T-helper 2 cell treated with Interferon-gamma antibody and Interleukin-4, amounts not matched to agents 100 ng/mL and 5 ng/mL, for 36 hours (primary cell): ENCODE measurements around the gene TLX1. TPM values are rescaled to one million over a fixed set of nuclear protein-coding genes. Genes with fewer than 3 reads are reported as not detected.
"Not testable (repeated sequence)": the region's sequence is repeated elsewhere in the genome, so short reads cannot be mapped to it uniquely, and the experiment has no call there.

Experiments
- intact Hi-C: fragments of 100-400 bp; cut with micrococcal nuclease; formaldehyde crosslinking; loops from one replicate; pipeline ENCODE4 v1.15.1; 2023
- total RNA-seq: library from RNA; stranded (reverse); gene quantifications from 2 replicates; pipeline ENCODE4 v1.2.3, GENCODE V29; 2022

The TLX1 gene
- total RNA-seq, 1 donor from 2014 or later = not detected

DNA sequence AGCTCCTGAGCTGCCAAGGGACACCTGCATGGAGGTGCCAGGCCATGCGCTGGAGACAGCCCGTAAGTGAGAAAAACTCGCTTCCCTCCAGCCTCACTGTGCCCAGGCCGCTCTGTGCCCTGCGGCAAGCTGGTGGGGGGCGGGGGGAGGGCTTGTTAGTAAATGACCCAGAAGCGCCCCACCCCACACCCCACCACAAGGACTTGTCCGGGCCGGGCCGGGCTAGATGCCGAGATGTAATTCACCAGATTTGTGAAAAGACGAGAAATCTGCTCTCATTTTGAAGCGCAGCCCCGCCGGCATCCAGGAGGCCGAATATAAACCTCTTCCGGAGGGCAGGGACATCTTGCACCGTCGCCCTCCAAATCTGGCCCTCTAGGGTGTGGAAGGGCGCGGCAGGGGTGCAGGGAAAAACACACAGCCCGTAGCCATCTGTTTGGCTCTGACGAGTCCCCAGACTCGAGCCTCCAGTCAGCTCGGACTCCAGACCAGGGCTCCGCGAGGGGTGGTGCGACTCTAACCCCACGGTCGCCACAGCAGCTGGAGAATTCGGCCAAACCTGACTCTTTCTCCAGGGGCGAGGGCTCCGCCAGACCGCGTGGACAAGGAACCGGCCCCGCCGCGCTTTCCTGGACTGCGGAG is 14.8 kb downstream of the TLX1 start:
- intact Hi-C loops = loop anchor here (2.0 kb wide), 1 partner anchor 15 kb away; the partner anchor contains the start of gene TLX1

DNA sequence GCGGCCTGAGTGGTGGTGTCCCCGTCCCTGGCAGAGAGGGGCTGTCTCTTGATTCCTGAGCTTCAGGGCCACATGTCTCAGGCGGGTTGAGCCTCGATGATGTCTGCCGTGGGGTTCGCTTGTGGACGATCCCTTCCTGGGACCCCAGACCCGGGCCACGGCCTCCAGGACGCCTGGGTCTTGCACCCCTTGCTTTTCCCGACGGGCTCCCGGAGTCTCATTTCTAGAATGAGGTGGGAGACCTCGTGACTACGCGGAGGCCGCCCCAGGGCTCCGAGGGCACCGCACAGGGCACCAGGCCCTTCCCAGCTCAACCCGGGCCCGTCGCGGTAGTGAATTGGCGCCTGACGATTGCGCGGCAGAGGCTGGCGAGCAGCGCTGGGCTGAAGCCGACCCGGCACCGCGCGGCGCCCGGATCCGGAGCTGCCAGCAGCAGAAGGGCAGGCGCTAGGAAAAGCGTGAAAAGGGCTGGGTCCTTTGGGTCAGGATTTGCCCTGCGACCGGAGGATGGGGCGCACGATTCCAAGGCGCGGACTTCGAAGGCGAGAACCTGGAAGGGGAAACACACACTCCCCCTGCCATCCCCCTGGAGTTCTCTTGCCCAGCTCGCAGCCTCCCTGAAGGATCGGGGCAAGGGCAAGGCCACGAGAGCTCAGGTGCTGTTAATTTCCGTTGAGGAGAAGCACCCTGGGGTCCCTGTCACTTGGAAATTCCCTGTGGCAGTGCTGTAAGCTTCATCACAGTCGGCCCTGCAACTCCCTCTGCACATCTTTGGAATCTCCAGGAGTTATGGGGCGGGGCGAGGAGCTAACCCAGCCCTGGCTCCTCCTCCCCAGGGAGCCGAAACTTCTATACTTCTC is 15.5 kb downstream of the TLX1 start:
- intact Hi-C loops = loop anchor here (2.0 kb wide), 1 partner anchor 16 kb away; the partner anchor contains the start of gene TLX1

DNA sequence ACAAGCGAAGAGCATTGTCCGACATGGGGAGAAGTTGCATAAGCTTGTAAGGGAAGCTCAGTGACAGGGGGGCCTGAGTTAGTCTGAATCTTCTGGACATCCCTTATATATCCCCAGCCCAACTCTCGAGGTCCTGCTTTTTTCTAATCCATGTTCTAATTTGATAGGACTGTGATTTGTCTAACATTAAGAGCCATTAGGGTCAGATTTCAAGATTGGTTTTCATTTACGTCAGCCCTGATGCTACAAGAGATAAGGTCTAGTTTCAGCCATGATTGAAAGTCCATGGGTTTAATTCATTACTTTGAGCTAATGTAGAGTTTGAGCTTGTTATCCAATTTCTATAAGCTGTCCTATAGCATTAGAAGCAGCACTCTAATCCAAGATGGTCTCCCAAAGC is 20.3 kb downstream of the TLX1 start:
- intact Hi-C loops = no loop called here

- intact Hi-C loops = no loop called here
Observed at GRCh38 chr10:101152316-101152715, 21.2 kb downstream of the TLX1 start.

DNA sequence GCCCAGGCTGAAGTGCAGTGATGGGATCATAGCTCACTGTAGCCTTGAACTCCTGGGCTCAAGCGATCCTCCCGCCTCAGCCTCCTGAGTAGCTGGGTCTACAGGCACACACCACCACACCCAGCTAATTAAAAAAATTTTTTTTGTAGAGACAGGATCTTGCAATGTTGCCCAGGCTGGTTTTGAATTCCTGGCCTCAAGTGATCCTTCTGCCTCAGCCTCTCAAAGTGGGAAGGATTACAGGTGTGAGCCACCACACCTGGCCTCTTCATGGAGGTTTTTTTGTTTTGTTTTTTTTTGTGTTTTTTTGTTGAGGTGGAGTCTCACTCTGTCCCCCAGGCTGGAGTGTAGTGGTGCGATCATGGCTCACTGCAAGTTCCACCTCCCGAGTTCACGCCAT is 23.4 kb downstream of the TLX1 start:
- intact Hi-C loops = not testable (repeated sequence)

DNA sequence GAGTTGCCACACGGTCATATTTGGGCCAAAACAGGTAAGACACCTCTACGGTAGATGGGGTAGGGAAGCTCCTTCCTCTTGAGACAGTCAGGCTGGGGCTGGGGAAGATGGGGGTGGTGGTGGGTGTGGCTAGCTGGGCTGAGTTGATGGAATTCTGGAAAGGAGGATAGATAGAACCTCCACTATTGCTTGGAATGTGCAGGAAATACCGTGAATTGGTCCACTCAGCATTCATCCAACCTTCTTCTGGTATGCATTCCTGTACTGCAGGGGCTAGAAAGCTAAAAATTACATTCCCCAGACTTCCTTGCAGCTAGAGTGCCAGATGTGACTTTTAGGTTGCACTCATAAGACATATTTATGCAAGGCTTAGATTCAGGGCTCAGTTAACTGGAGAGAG is 24.8 kb downstream of the TLX1 start:
- intact Hi-C loops = no loop called here

DNA sequence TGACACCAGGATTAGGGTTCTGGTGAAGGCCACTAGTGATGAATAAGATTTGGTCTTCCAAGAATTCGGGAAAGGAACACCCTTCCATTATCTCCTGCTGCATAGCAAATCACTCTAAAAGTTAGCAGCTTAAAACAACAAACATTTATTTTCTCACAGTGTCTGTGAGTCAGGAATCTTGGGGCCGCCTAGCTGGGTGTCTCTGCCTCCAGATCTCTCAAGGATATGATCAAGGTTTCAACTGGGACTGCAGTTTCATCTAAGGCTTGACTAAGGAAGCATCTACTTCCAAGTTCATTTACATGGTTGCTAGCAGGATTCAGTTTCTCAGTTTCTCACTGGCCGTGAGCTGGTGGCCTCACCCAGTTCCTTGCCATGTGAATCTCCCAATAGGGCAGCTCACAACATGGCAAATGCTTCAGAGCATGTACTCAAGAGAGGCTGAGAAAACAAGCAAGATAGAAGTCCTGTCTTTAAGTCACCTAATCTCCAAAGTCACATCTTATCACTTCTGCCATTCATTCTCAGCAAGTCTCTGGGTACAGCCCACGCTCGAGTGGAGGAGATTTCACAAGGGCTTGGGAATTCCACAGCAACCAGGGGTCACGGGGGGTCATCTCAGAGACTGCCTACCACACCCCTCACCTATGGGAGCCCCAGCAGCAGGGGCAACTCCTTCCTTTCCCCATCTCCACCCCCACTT is 26.8 kb downstream of the TLX1 start:
- intact Hi-C loops = no loop called here

GRCh38 chr10:101158459-101159058 is 27.5 kb downstream of the TLX1 start:
- intact Hi-C loops = no loop called here

DNA sequence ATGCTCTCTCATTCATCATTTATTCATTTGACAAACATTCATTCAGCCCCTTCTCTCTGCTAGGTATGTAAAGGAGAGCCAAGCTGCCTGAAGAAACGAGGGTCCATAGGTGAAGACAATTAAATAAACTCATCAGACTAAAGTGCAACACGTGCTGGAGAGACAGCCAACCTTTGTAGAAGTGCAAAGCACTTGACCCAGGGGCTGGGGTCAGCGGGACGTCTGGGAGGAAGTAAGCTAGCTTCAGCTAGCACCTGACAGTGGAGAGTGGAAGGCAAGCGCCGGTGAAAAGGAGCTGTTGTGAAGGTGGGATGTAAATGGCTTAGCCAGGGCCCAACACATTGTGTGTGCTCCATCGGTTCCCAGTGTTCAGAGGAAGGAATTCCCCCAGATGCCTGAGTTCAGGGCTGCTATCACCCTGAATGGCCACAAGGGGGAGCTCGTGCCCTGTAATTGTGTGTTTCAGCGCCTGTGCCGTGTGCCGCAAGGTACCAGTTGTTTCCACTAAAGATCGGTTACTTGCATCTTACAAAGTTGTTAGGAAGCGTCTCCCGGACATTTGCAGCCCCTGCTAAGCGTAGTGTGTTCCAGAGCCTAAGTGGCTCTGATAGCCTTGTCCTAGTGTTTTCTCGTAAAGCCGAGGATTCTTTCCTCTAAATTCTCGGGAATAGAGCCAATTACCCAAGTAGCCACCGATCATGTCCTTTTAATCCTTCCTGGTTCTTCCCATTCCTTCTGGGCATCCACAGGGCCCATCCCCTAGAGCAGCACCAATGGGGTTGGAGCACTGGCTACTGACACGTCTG is 30.6 kb downstream of the TLX1 start:
- intact Hi-C loops = loop anchor here (5.0 kb wide), 1 partner anchor 411 kb away; no protein-coding TSS in a partner anchor

- intact Hi-C loops = loop anchor here (5.0 kb wide), 1 partner anchor 410 kb away; no protein-coding TSS in a partner anchor
Observed at GRCh38 chr10:101162677-101163076, 31.6 kb downstream of the TLX1 start.

GRCh38 chr10:101164020-101164419 is 32.9 kb downstream of the TLX1 start:
- intact Hi-C loops = loop anchor here (5.0 kb wide), 1 partner anchor 408 kb away; no protein-coding TSS in a partner anchor

DNA sequence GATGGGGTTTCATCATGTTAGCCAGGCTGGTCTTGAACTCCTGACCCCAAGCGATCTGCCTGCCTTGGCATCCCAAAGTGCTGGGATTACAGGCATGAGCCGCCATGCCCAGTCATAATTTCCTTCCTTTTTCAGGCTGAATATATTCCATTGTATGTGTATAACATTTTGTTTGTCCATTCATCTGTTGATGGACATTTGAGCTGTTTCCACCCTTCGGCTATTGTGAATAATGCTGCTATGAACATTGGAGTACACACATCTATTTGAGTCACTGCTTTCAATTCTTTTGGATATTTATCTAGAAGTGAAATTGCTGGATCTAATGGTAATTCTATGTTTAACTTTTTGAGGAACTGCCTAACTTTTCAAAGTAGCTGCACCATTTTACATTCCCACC is 34.6 kb downstream of the TLX1 start:
- intact Hi-C loops = no loop called here

- intact Hi-C loops = no loop called here
Observed at GRCh38 chr10:101166430-101166829, 35.3 kb downstream of the TLX1 start.

GRCh38 chr10:101172741-101173140 is 41.6 kb downstream of the TLX1 start:
- intact Hi-C loops = no loop called here

DNA sequence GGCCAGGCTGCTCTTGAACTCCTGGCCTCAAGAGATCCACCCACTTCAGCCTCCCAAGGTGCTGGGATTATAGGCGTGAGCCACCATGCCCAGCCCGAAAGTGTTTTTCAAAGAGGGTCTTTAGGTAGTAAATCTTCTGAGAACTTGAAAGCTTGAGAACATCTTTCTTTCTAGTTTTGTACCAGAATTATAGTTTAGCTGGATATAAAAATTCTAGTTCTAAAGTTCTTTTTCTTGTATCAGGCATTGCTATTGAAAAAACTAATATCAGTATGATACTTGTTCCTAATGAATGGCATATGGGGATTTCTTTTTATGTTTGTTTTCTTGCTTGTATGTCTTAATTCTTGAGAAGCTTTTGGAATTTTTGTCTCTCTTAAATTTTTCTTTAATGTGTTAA is 43.2 kb downstream of the TLX1 start:
- intact Hi-C loops = no loop called here

GRCh38 chr10:101176577-101176976 is 45.5 kb downstream of the TLX1 start:
- intact Hi-C loops = no loop called here

GRCh38 chr10:101182936-101183335 is 51.8 kb downstream of the TLX1 start:
- intact Hi-C loops = no loop called here

DNA sequence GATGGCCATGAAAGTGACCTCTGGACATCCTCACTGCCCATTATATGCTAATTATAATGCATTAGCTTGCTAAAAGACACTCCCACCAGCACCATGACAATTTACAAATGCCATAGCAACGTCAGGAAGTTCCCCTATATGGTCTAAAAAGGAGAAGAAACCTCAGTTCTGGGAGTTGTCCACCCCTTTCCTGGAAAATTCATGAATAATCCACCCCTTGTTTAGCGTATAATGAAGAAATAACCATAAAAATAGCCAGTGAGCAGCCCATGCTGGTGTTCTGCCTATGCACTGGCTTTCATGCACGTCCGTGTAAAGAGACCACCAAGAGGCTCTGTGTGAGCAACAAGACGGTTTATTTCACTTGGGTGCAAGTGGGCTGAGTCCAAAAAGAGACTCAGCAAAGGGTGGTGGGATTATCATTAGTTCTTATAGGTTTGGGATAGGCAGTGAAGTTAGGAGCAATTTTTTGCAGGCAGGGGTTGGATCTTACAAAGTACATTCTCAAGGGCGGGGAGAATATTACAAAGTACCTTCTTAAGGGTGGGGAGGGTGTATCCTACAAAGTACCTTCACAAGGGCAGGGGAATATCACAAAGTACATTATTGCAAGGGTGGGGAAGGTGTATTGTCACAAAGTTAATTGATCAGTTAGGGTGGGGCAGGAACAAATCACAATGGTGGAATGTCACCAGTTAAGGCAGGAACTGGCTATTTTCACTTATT is 52.5 kb downstream of the TLX1 start:
- intact Hi-C loops = no loop called here
